HG03342 (cell line): ENCODE data around the gene IFNG-AS1.

Experiments used
- ATAC-seq: cut with Tn5 transposase; IDR thresholded peaks from one replicate; pipeline ENCODE4 v1.9.1; 2021; ENCODE audit warnings: mild to moderate bottlenecking, moderate library complexity; ENCODE audit not compliant: unreplicated experiment

IFNG-AS1 gene

GRCh38 chr12:67993143-67993542 lies 3.9 kb downstream of the IFNG-AS1 start:
- no peak for ATAC-seq

GRCh38 chr12:67994046-67994445 lies 4.8 kb downstream of the IFNG-AS1 start:
- ATAC-seq: no peak

- no peak for ATAC-seq
Measured at GRCh38 chr12:67996347-67996746, 7.1 kb downstream of the IFNG-AS1 start.

GRCh38 chr12:67998379-67998778 lies 9.1 kb downstream of the IFNG-AS1 start:
- no peak for ATAC-seq

GRCh38 chr12:67999244-67999643 lies 10.0 kb downstream of the IFNG-AS1 start:
- ATAC-seq: no peak

GRCh38 chr12:68001486-68002466 lies 12.5 kb downstream of the IFNG-AS1 start:
- ATAC-seq: no peak

- no peak for ATAC-seq
Measured at GRCh38 chr12:68003777-68004176, 14.5 kb downstream of the IFNG-AS1 start.

- ATAC-seq: no peak
Measured at GRCh38 chr12:68007033-68007432, 17.8 kb downstream of the IFNG-AS1 start.

- ATAC-seq: no peak
Measured at GRCh38 chr12:68007466-68007865, 18.2 kb downstream of the IFNG-AS1 start.

- ATAC-seq: no peak
Measured at GRCh38 chr12:68011206-68011881, 22.1 kb downstream of the IFNG-AS1 start.

- no peak for ATAC-seq
Measured at GRCh38 chr12:68011882-68012207, 22.6 kb downstream of the IFNG-AS1 start.

GRCh38 chr12:68012712-68013111 lies 23.5 kb downstream of the IFNG-AS1 start:
- peak; percentile 87 for ATAC-seq

- ATAC-seq: no peak
Measured at GRCh38 chr12:68013181-68013580, 23.9 kb downstream of the IFNG-AS1 start.

GRCh38 chr12:68016136-68016535 lies 26.9 kb downstream of the IFNG-AS1 start:
- ATAC-seq: no peak

GRCh38 chr12:68018315-68018714 lies 29.1 kb downstream of the IFNG-AS1 start:
- no peak for ATAC-seq

GRCh38 chr12:68020049-68020448 lies 30.8 kb downstream of the IFNG-AS1 start:
- no peak for ATAC-seq

GRCh38 chr12:68020699-68021098 lies 31.5 kb downstream of the IFNG-AS1 start:
- no peak for ATAC-seq

- ATAC-seq: no peak
Measured at GRCh38 chr12:68028647-68029046, 39.4 kb downstream of the IFNG-AS1 start.

- ATAC-seq: no peak
Measured at GRCh38 chr12:68030248-68030647, 41.0 kb downstream of the IFNG-AS1 start.

GRCh38 chr12:68031174-68031573 lies 41.9 kb downstream of the IFNG-AS1 start:
- no peak for ATAC-seq

- ATAC-seq: no peak
Measured at GRCh38 chr12:68031881-68032739, 42.9 kb downstream of the IFNG-AS1 start.
